GM19043 (cell line): Measurements from ENCODE around the gene CBLB.

ENCODE experiments used
- ATAC-seq: cut with Tn5 transposase; IDR thresholded peaks from one replicate; pipeline ENCODE4 v1.9.1; 2021; ENCODE audit warnings: low read depth; ENCODE audit not compliant: unreplicated experiment

CBLB gene

GRCh38 chr3:105847865-105848264 is 20.9 kb downstream of the CBLB start:
- no peak for ATAC-seq

GRCh38 chr3:105847452-105847851 is 21.4 kb downstream of the CBLB start:
- ATAC-seq = no peak

DNA sequence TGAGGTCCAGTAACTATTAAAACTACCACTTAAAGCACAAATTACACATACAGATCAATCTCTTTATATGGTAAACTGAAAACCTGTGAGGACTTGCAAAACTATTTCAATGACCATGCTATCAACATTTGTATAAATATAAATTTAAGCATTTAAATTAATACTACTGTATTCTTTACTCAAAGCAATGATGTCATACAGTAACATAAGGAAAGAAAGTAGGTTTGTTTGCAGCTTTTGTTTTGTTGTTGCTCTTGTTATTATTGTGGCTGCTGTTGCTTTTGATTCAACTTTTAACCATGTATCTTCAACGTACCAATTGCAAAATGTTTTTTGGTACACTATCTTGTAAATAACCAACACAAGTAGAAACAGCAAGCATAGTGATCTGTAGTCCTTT is 22.0 kb downstream of the CBLB start:
- ATAC-seq = no peak

DNA sequence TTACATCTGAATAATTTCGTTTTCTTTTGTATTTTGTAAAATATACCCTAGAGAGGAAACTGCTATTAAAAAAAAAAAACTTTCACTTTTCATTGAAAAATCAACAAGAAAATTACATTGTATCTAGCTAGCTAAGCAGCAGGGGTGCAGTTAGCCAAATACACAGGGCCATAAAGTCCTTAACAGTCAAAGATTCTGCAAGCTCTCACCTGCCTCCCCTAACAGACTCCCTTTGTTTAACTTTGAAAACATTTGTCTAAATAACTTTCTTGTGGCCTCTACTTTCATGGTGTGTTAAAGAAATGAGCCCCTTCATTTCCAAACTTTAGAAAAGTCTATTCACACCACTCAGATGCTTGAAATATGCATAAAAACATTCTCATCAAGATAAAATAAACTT is 23.3 kb downstream of the CBLB start:
- no peak for ATAC-seq

- ATAC-seq = no peak
These were observed 24.1 kb downstream of the CBLB start for GRCh38 chr3:105844704-105845103.

- ATAC-seq = no peak
These were observed 24.8 kb downstream of the CBLB start for GRCh38 chr3:105843994-105844393.

- ATAC-seq = no peak
These were observed 25.9 kb downstream of the CBLB start for GRCh38 chr3:105842943-105843342.

DNA sequence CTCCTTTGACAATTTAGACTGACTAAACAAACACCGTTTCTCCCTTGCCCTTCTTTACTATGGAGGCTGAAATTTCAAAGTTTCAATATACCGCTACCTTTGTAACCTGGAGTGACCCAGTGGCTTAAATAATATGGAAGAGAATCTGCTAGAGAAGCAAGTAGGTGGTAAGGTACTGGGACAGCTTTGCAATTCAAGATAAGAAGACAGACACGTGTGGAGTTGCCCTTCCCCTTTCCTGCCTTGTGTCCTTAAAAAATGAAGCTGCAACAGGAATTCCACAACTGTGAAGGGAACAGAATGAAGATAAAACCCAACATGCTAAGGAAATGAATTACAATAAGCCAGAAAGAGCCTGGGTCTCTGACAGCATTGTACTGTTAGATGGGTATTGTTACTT is 26.4 kb downstream of the CBLB start:
- no peak for ATAC-seq

DNA sequence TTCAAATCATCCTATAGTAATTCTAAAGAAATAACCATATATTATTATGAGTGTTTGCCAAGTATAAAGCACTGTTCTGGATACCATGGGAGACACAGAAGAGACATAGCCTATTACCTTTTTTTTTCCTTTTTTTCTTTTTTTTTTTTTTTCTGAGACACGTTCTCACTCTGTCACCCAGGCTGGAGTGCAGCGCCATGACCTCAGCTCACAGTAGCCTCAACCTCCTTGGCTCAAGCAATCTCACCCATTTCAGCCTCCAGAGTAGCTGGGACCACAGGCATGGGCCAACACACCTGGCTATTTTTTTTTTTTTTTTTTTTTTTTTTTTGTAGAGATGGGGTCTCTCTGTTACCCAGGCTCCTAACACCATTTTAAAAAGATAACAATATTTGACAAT is 30.9 kb downstream of the CBLB start:
- ATAC-seq = no peak

DNA sequence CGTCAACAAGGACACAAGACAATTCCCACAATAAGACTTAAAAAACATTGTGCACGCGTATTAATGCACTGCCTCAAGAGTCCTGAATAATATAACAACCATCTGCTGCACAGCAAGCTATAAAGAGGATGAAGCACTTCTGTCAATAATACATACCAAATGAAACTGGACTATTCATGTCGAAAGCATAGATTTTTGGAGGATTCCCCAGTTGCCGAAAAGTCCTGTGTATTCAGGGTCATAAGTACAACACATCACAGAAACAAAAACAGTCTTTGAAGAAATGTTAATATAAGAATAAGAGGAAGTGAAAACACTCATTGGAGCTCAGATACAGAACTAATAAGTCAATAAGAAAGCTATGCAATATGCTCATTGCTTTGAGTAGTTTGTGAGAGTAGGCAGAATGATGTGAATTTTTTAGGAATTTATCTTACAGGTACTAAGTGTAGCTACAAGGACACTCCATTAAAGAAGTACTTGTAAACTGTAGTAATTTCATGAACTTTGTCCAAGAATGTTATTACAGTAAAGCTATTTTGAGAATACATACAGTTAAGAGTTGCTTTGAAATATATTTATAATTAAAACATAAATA is 31.6 kb downstream of the CBLB start:
- ATAC-seq = peak; percentile 94

DNA sequence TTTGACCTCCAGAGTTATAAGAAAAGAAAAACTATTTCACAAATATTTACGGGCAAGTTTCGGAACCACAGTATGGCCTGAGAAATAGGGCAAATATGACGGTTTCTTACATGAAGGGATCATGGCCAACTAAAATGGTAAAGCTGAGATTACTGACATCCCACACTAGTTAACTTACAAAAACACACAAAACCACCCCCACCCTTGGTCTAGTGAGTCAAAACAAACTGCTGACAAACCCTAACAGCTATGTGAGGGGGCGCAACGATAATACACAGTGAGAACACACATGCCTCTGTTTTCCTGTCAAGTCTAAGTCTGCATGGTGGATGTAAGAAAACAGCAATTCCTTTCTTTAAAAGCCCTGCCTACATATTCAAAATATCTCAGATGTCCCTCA is 32.3 kb downstream of the CBLB start:
- ATAC-seq = peak; percentile 40

- ATAC-seq = no peak
These were observed 33.2 kb downstream of the CBLB start for GRCh38 chr3:105835606-105836005.

- no peak for ATAC-seq
These were observed 34.0 kb downstream of the CBLB start for GRCh38 chr3:105834768-105835167.

DNA sequence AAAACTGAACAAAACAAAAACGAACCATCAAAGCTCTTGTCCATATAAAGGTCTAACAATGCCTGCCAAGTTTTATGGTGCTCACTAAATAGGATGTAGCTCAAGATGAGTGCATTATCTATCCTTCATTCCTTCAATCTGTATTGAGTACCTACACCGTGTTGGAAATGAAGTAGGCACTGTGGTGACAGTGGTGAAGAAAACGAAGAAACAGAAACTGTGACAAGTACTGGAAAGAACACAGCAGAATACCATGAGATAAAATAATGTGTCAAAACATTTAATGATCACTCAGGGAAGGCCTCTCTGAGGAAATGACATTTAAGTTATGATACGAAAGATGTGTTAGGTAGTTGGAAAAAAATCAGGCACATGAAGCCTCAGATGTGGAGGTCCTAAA is 36.2 kb downstream of the CBLB start:
- no peak for ATAC-seq

DNA sequence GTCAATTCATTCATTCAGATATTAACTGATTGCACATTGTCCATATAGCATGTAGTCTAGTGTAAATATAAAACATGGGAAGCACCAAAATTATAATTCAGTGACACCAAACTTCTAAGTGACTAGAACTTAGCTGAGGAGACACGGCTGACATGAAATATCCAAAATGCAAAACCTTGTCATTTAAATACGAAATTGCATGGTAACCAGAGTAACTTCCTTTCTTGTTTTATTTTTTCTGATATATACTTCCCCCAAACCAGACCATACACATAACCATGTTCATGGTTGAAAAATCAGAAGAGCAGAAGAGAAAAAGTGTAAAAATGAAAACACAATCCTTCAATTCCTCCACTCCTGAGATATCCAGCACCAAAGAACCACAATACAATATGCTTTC is 38.0 kb downstream of the CBLB start:
- no peak for ATAC-seq

DNA sequence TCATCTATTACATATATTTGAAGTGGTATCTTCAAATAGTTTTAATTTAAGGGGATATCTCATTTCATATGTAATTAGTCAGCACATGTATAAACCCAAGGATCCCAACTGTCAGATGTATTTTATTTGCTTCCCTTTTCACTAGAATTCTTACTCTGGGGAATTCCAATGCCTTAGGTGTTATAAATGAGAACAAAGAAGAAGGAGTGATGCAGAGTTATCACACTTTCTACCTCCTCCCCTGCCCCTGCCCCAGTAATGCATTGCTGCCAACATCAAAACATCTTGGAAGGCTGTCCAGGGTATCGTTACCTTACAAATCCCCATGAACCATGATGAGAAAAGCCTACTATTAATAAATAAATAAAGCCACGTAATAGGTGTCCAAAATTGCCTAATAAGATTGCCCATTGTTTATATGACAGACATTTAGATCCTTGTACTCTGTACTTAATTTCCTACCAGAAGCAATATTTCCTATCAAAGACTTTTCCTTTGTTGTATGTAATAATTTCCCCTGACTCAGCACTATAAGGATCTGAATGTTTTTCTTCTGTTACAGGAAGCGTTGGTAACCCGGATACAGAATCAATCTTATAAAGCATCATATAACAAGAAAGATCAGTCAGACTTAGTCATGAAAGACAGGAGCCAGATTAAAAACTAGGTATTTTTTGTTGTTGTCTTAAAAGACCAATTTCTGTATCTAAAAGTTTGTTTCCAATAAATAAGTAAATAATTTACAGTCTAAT is 38.8 kb downstream of the CBLB start:
- ATAC-seq = no peak

DNA sequence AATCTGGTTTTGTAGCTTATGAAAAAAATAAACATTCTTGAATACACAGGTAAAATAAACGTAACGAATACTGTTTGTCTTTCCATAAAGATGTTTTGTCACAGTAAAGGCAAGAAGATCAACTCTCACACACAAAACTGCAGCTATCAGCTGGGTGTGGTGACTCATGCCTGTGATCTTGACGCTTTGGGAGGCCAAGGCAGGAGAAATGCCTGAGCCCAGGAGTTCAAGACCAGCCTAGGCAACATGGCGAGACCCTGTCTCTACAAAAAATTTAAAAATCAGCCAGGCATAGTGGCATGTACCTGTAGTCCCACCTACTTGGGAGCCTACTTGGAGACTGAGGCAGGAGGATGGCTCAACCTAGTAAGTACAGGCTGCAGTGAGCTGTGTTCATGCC is 39.6 kb downstream of the CBLB start:
- ATAC-seq = no peak

DNA sequence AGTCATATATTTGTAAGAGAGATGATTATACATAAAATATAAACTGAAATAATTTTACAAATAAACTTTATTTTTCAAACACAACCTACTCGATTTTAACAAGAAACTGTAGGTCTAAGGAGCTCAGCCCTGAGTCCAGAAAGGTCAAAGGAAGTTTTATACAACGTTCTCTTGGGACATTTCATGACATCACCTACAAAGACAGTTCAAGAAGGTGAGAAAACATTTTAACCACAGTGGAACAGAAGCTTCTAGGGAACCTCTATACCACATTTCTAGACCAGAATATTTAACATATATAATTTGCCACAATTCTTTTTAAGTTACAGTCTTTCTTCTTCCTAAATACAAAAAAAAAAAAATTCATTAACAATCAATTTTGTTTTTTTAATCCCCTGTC is 40.1 kb downstream of the CBLB start:
- no peak for ATAC-seq

DNA sequence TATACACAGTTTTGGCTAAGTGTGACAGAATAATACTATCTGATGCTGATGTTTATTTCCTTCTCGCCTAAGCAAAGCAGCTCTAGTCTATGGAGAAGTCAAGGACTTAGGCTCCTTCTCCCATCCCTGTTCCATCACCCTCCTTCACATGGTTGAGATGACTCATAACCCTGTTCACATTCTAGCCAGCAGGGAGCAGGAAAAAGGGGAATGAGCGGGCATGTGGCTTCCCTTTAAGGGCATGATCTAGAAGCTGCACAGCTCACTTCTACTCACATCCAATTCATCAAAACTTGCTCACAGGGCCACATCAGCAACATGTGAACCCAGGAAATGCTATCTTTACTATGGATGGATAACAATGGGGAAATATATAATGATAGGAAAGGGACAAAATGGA is 40.9 kb downstream of the CBLB start:
- no peak for ATAC-seq

DNA sequence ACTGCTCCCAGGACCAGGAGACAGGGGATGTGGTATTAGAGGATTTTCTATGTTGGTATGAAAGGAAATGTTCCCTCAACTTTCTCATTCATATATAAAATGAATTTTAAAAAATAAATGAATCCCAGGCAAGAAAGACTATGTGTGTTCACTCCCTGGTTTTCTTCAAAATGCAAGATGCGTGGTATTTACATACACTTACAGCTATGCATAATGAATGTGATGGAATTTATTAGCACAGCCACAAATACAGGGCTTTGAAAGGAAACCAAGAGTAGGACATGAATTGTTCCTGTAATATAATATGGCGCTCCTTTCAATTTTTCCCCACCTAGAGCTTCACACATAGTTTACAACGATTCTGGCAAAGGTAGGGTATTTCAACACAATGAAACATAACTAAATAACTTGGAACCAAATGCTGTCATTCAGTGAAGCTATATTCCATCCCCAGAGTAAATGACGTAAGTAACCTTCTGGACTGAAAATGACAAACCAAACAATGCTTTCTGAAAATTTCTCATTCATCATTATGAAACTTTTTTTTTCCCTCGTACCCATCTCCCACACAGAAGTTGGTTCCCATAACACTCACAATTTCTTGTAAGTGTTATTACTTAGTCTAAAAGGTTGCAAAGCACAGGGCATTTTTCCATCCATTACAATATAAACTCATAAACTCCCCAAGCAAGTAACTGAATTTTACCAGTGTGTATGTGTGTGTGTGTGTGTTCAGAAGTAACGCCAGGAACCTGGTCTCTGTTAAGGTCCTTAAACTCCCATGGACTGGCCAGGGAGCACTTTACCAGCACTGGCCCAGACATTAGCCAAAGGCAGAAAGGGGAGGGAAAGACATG is 41.8 kb downstream of the CBLB start:
- no peak for ATAC-seq

GRCh38 chr3:105824129-105824528 is 44.7 kb downstream of the CBLB start:
- no peak for ATAC-seq
